HEK293T (cell line): ENCODE data around the gene PRKAG2.

Source experiments
- ARNT ChIP-seq: fragments of 450-650 bp; IDR thresholded peaks from 2 replicates; pipeline ENCODE4 v1.6.1; 2017; ENCODE audit warnings: mild to moderate bottlenecking
- BHLHE40 ChIP-seq: fragments of 450-650 bp; IDR thresholded peaks from 2 replicates; pipeline ENCODE4 v1.6.1; 2016; ENCODE audit warnings: mild to moderate bottlenecking, moderate library complexity, borderline replicate concordance
- ELF4 ChIP-seq: fragments of 450-650 bp; IDR thresholded peaks from 2 replicates; pipeline ENCODE4 v1.6.1; 2017; ENCODE audit warnings: antibody characterized with exemption
- FOXK2 ChIP-seq: fragments of 450-650 bp; IDR thresholded peaks from 2 replicates; pipeline ENCODE4 v1.6.1; 2016; ENCODE audit warnings: mild to moderate bottlenecking
- NFRKB ChIP-seq: fragments of 450-650 bp; IDR thresholded peaks from 2 replicates; pipeline ENCODE4 v1.6.1; 2016; ENCODE audit warnings: mild to moderate bottlenecking, moderate library complexity
- SUZ12 ChIP-seq: fragments of 450-650 bp; IDR thresholded peaks from 2 replicates; pipeline ENCODE4 v1.6.1; 2016; ENCODE audit warnings: mild to moderate bottlenecking

GRCh38 chr7:151686016-151686766 lies 190.7 kb downstream of the PRKAG2 start:
- no peak for TF ChIP-seq ELF4
- TF ChIP-seq NFRKB, result no peak
- TF ChIP-seq BHLHE40, result no peak
- no peak for TF ChIP-seq FOXK2
- TF ChIP-seq SUZ12, result no peak
- TF ChIP-seq ARNT, result no peak
